PC-3 (cell line): Measurements from ENCODE around the gene GFOD1. TPM values are rescaled to one million over a fixed set of nuclear protein-coding genes. Genes with fewer than 3 reads are reported as not detected.
A peak's percentile ranks its signal among the peaks of the same experiment; 100 is the strongest.

Experiments
- ATAC-seq: fragments of 200-7000 bp; cut with Tn5 transposase; 2 replicates; pipeline ENCODE4 v1.9.1; 2020; ENCODE audit warnings: mild to moderate bottlenecking, moderate library complexity
- BruUV-seq: library from RNA; stranded (reverse); fragments of 400-500 nt; replicated peaks from 2 replicates; lab custom pipeline; 2021; lab: Mats Ljungman, UMichigan
- CTCF ChIA-PET: fragments of 300-600 bp; sonication (Branson Sonifier 250); formaldehyde crosslinking; loops from one replicate; lab custom pipeline; 2022; ENCODE audit warnings: antibody characterized with exemption; lab: Charles Lee
- POLR2A ChIA-PET: fragments of 300-600 bp; sonication (Branson Sonifier 250); formaldehyde crosslinking; loops from one replicate; lab custom pipeline; 2022; ENCODE audit warnings: antibody characterized with exemption; ENCODE audit not compliant: unreplicated experiment; lab: Charles Lee
- DNase-seq: peaks from one replicate; pipeline ENCODE4 v3.0.0-alpha.2; 2015
- H2AFZ ChIP-seq: fragments of 300-600 bp; sonication (generic); 2 replicates; pipeline ENCODE4 v1.6.0; 2016; ENCODE audit warnings: antibody characterized with exemption, low read length
- H3F3A ChIP-seq: fragments of 300-600 bp; sonication (generic); one replicate; pipeline ENCODE4 v1.6.0; 2017; ENCODE audit warnings: antibody characterized with exemption, low read length, control low read depth, mild to moderate bottlenecking; ENCODE audit not compliant: unreplicated experiment
- H3K27ac ChIP-seq: fragments of 300-600 bp; sonication (generic); 2 replicates; pipeline ENCODE4 v1.5.1; 2016; ENCODE audit warnings: mild to moderate bottlenecking, low read length
- H3K27me3 ChIP-seq: fragments of 300-600 bp; sonication (generic); 2 replicates; pipeline ENCODE4 v1.6.1; 2016; ENCODE audit warnings: low read length, mixed read lengths
- H3K36me3 ChIP-seq: fragments of 300-600 bp; sonication (generic); 2 replicates; pipeline ENCODE4 v1.6.1; 2016; ENCODE audit warnings: low read depth, mixed run types, low read length, mixed read lengths
- H3K4me1 ChIP-seq: fragments of 300-600 bp; sonication (generic); 2 replicates; pipeline ENCODE4 v1.5.1; 2016; ENCODE audit warnings: low read length; ENCODE audit not compliant: insufficient read depth
- H3K4me2 ChIP-seq: fragments of 300-600 bp; sonication (generic); 2 replicates; pipeline ENCODE4 v1.6.0; 2016; ENCODE audit warnings: low read length
- H3K4me3 ChIP-seq: fragments of 300-600 bp; sonication (generic); 2 replicates; pipeline ENCODE4 v1.5.1; 2016; ENCODE audit warnings: mild to moderate bottlenecking, low read length, mixed read lengths
- H3K79me2 ChIP-seq: fragments of 300-600 bp; sonication (generic); 2 replicates; pipeline ENCODE4 v1.6.1; 2017; ENCODE audit warnings: low read length, mixed read lengths
- H3K9ac ChIP-seq: fragments of 300-600 bp; sonication (generic); 2 replicates; pipeline ENCODE4 v1.6.0; 2016; ENCODE audit warnings: mild to moderate bottlenecking, low read length
- H3K9me2 ChIP-seq: fragments of 300-600 bp; sonication (generic); replicated peaks from 2 replicates; pipeline ENCODE4 v1.6.1; 2016; ENCODE audit warnings: mixed run types, low read length, mixed read lengths
- H3K9me3 ChIP-seq: fragments of 300-600 bp; sonication (generic); 2 replicates; pipeline ENCODE4 v1.6.1; 2016; ENCODE audit warnings: low read length, mixed read lengths
- H4K20me1 ChIP-seq: fragments of 300-600 bp; sonication (generic); 2 replicates; pipeline ENCODE4 v1.6.1; 2016; ENCODE audit warnings: low read length, mixed read lengths
- CTCF ChIP-seq: fragments of 300-600 bp; sonication (generic); conservative IDR thresholded peaks from 2 replicates; pipeline ENCODE4 v1.5.1; 2017; ENCODE audit warnings: antibody characterized with exemption, low read depth, mild to moderate bottlenecking, low read length
- EZH2 ChIP-seq: fragments of 300-600 bp; sonication (generic); IDR thresholded peaks from one replicate; pipeline ENCODE4 v1.6.1; 2017; ENCODE audit warnings: antibody characterized with exemption, mild to moderate bottlenecking, low read length; ENCODE audit not compliant: unreplicated experiment
- EZH2phosphoT487 ChIP-seq: fragments of 300-600 bp; sonication (generic); IDR thresholded peaks from 2 replicates; pipeline ENCODE4 v1.6.1; 2018; ENCODE audit warnings: mild to moderate bottlenecking, antibody characterized with exemption, low read length, borderline replicate concordance
- intact Hi-C: fragments of 100-400 bp; cut with micrococcal nuclease; formaldehyde crosslinking; loops from 2 replicates; pipeline ENCODE4 v1.9.0; 2023
- total RNA-seq: library from RNA; depleted of rRNA; stranded (reverse); fragments of >200 nt; gene quantifications from 2 replicates; pipeline ENCODE4 v1.2.3, GENCODE V29; 2014

Gene GFOD1
- total RNA-seq, 1 experiment from 2014 or later, result 16.0 TPM

GRCh38 chr6:13370623-13371022 lies 116.8 kb downstream of the GFOD1 start:
- ATAC-seq (peak; percentile 67), DNase-seq (peak; percentile 66)
- TF ChIP-seq EZH2phosphoT487, result no peak
- Histone ChIP-seq H3K4me3 (no peak overlapping the region), H3F3A (no peaks in the 10 kb centered on the region), H3K9me3 (no peaks in the 10 kb centered on the region), H3K27ac (no peak overlapping the region), H3K27me3 (no peaks in the 10 kb centered on the region), H4K20me1 (no peaks in the 10 kb centered on the region), H3K9ac (no peak overlapping the region), H2AFZ (no peak overlapping the region), H3K79me2 (no peaks in the 10 kb centered on the region), H3K4me1 (peaks cover 12% of the 10 kb centered on the region), H3K4me2 (no peak overlapping the region), H3K9me2 (no peaks in the 10 kb centered on the region), H3K36me3 (no peaks in the 10 kb centered on the region)
- no TSS peak for BruUV-seq
- intact Hi-C loops, result no loop called here
- POLR2A ChIA-PET, result no interaction called here
- CTCF ChIA-PET, result no interaction called here

- Histone ChIP-seq H3K9me3 (no peaks in the 10 kb centered on the region), H4K20me1 (no peaks in the 10 kb centered on the region), H3K4me2 (no peak overlapping the region), H3K4me3 (no peak overlapping the region), H3K27ac (no peak overlapping the region), H3K36me3 (no peaks in the 10 kb centered on the region), H2AFZ (no peak overlapping the region), H3K27me3 (no peaks in the 10 kb centered on the region), H3K9me2 (no peaks in the 10 kb centered on the region), H3K79me2 (no peaks in the 10 kb centered on the region), H3K9ac (no peak overlapping the region), H3K4me1 (peaks cover 12% of the 10 kb centered on the region), H3F3A (no peaks in the 10 kb centered on the region)
- POLR2A ChIA-PET, result interaction anchor here (0.6 kb wide), 1 partner anchor 11 kb away, joined by 4 read pairs; no protein-coding TSS in a partner anchor
- ATAC-seq, result no peak
- TF ChIP-seq CTCF, result no peak
- TF ChIP-seq EZH2, result no peak
- no peak for TF ChIP-seq EZH2phosphoT487
- intact Hi-C loops, result no loop called here
- BruUV-seq, result no TSS peak
- CTCF ChIA-PET, result no interaction called here
- DNase-seq, result no peak
Measured at GRCh38 chr6:13369591-13369990, 117.8 kb downstream of the GFOD1 start.

- DNase-seq, result peak; percentile 58
- TF ChIP-seq EZH2phosphoT487 (no peak), EZH2 (no peak), CTCF (no peak)
- Histone ChIP-seq H3K9me2 (no peaks in the 10 kb centered on the region), H2AFZ (no peak overlapping the region), H3K79me2 (no peaks in the 10 kb centered on the region), H3K9ac (no peak overlapping the region), H4K20me1 (no peaks in the 10 kb centered on the region), H3K9me3 (no peaks in the 10 kb centered on the region), H3K27ac (no peak overlapping the region), H3K4me2 (no peak overlapping the region), H3K4me1 (peaks cover 12% of the 10 kb centered on the region), H3K4me3 (no peak overlapping the region), H3F3A (no peaks in the 10 kb centered on the region), H3K36me3 (no peaks in the 10 kb centered on the region), H3K27me3 (no peaks in the 10 kb centered on the region)
- peak; percentile 33 for ATAC-seq
- intact Hi-C loops, result no loop called here
- ChIA-PET POLR2A (no interaction called here), CTCF (no interaction called here)
- BruUV-seq, result no TSS peak
Measured at GRCh38 chr6:13368731-13369115, 118.7 kb downstream of the GFOD1 start.
